Body of pancreas (tissue), 4 donors: ENCODE data around the gene PRPF39.

ENCODE experiments used
- CTCF ChIP-seq, 7 experiments: fragments of 450-650 bp in 4 of 7; fragments of 200-600 bp in 3 of 7; sonication (generic) in 3 of 7; IDR thresholded peaks; one replicate each; pipeline ENCODE4 v1.5.1; 2016 to 2019; ENCODE audit warnings: antibody characterized with exemption in 7 of 7
- POLR2A ChIP-seq, 3 donors: fragments of 450-650 bp; IDR thresholded peaks; one replicate each; pipeline ENCODE4 v1.6.1; 2016; ENCODE audit warnings: antibody characterized with exemption in 3 of 3, mild to moderate bottlenecking in 2 of 3

- TF ChIP-seq CTCF (IDR thresholded peaks at IDR 0.05) (no peak), POLR2A (IDR thresholded peaks at IDR 0.05) (no peak)
These were observed 5.6 kb upstream of the PRPF39 start for GRCh38 chr14:45078323-45078722.
